Heart left ventricle (tissue), 16 donors: ENCODE measurements around the gene BCL3. TPM values are rescaled to one million over a fixed set of nuclear protein-coding genes. Genes with fewer than 3 reads are reported as not detected.

Experiments
- ATAC-seq, 4 donors: fragments of 200-7000 bp; cut with Tn5 transposase; one replicate each; pipeline ENCODE4 v1.9.1; 2020 to 2022; ENCODE audit warnings: moderate library complexity in 4 of 4, mild to moderate bottlenecking in 3 of 4, moderate number of reproducible peaks in 1 of 4
- DNase-seq, 5 donors: peaks; one replicate each; pipeline ENCODE4 v3.0.0-alpha.2; 2020
- H3K27ac ChIP-seq, 12 donors: fragments of 200-600 bp; sonication (generic) in 4 of 12; one replicate each; pipeline versions ENCODE4 v1.5.0 to v1.8.0; 2016 to 2022; ENCODE audit warnings: mild to moderate bottlenecking in 2 of 12
- H3K27me3 ChIP-seq, 9 donors: fragments of 200-600 bp; sonication (generic) in 2 of 9; one replicate each; pipeline versions ENCODE4 v1.5.1 to v1.8.0; 2016 to 2022; ENCODE audit warnings: mild to moderate bottlenecking in 3 of 9
- H3K36me3 ChIP-seq, 9 donors: fragments of 200-600 bp; sonication (generic) in 2 of 9; one replicate each; pipeline versions ENCODE4 v1.5.0 to v1.8.0; 2018 to 2022; ENCODE audit warnings: mild to moderate bottlenecking in 2 of 9
- H3K4me1 ChIP-seq, 12 donors: fragments of 200-600 bp; sonication (generic) in 4 of 12; one replicate each; pipeline versions ENCODE4 v1.5.0 to v1.8.0; 2016 to 2022; ENCODE audit warnings: mild to moderate bottlenecking in 3 of 12
- H3K4me3 ChIP-seq, 12 donors: fragments of 200-600 bp; sonication (generic) in 4 of 12; one replicate each; pipeline versions ENCODE4 v1.5.0 to v1.8.0; 2017 to 2022; ENCODE audit warnings: mild to moderate bottlenecking in 9 of 12, moderate library complexity in 4 of 12
- H3K9me3 ChIP-seq, 12 donors: fragments of 200-600 bp; sonication (generic) in 4 of 12; one replicate each; pipeline versions ENCODE4 v1.5.0 to v1.8.0; 2016 to 2022; ENCODE audit warnings: mild to moderate bottlenecking in 1 of 12
- POLR2A ChIP-seq, 2 donors: fragments of 450-650 bp; IDR thresholded peaks; one replicate each; pipeline ENCODE4 v1.6.1; 2017; ENCODE audit warnings: antibody characterized with exemption in 2 of 2, mild to moderate bottlenecking in 2 of 2, moderate library complexity in 2 of 2
- WGBS, 4 donors: extraction: QIAGEN DNeasy Blood & Tissue Kit in 2 of 4; methylation state at CpG; one replicate each; pipeline versions ENCODE4 v1.1.5 to v1.1.7; 2013 to 2018; 5-methylcytosine and 5-hydroxymethylcytosine counted together
- intact Hi-C, 10 donors: fragments of 100-400 bp; cut with DNase I; formaldehyde crosslinking; loops; one replicate each; pipeline versions ENCODE4 v1.11.1 to v1.14.2; 2022
- polyA plus RNA-seq, 2 donors: library from polyadenylated mRNA; stranded (reverse); fragments of 200-250 nt; gene quantifications; one replicate each; pipeline ENCODE4 v1.2.3, GENCODE V29; 2013
- total RNA-seq, 9 donors: library from RNA; depleted of rRNA in 2 of 9; stranded (reverse); fragments of >200 nt in 2 of 9; fragmentation: NEBNext Ultra II Directional in 3 of 9; extraction: Animal tissue kit (Norgen Biotek cat#: 25700) in 3 of 9; gene quantifications; one replicate each; pipeline versions ENCODE4 v1.1.0 to v1.2.4, GENCODE V29; 2016 to 2023
- TF ChIP-seq, protein P1 (sequence below), 12 donors: fragments of 200-600 bp; sonication (generic) in 4 of 12; IDR thresholded peaks; one replicate each; pipeline versions ENCODE4 v1.5.0 to v1.8.0; 2018 to 2022; ENCODE audit warnings: antibody characterized with exemption in 12 of 12, mild to moderate bottlenecking in 5 of 12
- donor health status: ischemic (EF 13 %, LVEDD 7.1; RV severe dilation, severe dysfunction).
- donor health status: healthy with polysubstance abuse.
- donor health status: DM: no; HTN: yes; CAD: no.
- donor health status: DM: no; HTN: no; CAD: no.
- donor health status: ischemic (EF 25% LVEDD 6.9; RV normal size, moderate dysfunction).
- donor health status: ischemic (EF 25% LVEDD 5.7; RV mildly dilated, moderate dysfunction).
- donor health status: healthy.
- donor health status: DM: yes; HTN: yes; CAD: no.
- donor health status: ischemic (EF 35%, LVEDD 5.7; RV mildly dilated, moderate dysfunction).
- donor health status: nonischemic (EF 11% LVEDD 7.7; RV severe dilation, severe dysfunction).
- donor health status: DM: yes; HTN: yes; CAD: no.
- donor health status: PGD.
- donor health status: ischemic (EF 29% LVEDD 5.4; RV normal size, mild dysfunction).
- donor health status: nonischemic (EF 23%, LVEDD 6.1; RV moderate dilation, normal function).

The BCL3 gene
- total and polyA plus RNA-seq, 11 donors = 11.7 to 90.5 (median 18.9) TPM

- Histone ChIP-seq H3K9me3 (no peaks in the 10 kb centered on the region), H3K36me3 (no peaks in the 10 kb centered on the region), H3K4me1 (peaks cover 0 to 9% (median 4%) of the 10 kb centered on the region in 12 donors), H3K4me3 (no peak overlapping the region), H3K27me3 (peaks cover 0 to 5% (median 2%) of the 10 kb centered on the region in 9 donors), H3K27ac (no peak overlapping the region)
- intact Hi-C loops = loop anchor here in 2 of 10 donors (5.0 to 10.0 kb wide), 2 partner anchors 60 to 172 kb away; partner anchors contain the start of gene CLPTM1 (in 1 of the 2)
- no peak for DNase-seq
- 84 to 97% (median 90%) methylated on average over 5 of the region's 5 CpGs for WGBS, 4 donors
- TF ChIP-seq, protein P1, sequence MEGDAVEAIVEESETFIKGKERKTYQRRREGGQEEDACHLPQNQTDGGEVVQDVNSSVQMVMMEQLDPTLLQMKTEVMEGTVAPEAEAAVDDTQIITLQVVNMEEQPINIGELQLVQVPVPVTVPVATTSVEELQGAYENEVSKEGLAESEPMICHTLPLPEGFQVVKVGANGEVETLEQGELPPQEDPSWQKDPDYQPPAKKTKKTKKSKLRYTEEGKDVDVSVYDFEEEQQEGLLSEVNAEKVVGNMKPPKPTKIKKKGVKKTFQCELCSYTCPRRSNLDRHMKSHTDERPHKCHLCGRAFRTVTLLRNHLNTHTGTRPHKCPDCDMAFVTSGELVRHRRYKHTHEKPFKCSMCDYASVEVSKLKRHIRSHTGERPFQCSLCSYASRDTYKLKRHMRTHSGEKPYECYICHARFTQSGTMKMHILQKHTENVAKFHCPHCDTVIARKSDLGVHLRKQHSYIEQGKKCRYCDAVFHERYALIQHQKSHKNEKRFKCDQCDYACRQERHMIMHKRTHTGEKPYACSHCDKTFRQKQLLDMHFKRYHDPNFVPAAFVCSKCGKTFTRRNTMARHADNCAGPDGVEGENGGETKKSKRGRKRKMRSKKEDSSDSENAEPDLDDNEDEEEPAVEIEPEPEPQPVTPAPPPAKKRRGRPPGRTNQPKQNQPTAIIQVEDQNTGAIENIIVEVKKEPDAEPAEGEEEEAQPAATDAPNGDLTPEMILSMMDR (IDR thresholded peaks at IDR 0.05) = no peak
- no peak for TF ChIP-seq POLR2A (IDR thresholded peaks at IDR 0.05)
- no peak for ATAC-seq
Measured at GRCh38 chr19:44782729-44783128, 34.2 kb downstream of the BCL3 start.

GRCh38 chr19:44783545-44783944 lies 35.0 kb downstream of the BCL3 start:
- 94 to 96% (median 96%) methylated on average over 4 of the region's 4 CpGs for WGBS, 4 donors

DNA sequence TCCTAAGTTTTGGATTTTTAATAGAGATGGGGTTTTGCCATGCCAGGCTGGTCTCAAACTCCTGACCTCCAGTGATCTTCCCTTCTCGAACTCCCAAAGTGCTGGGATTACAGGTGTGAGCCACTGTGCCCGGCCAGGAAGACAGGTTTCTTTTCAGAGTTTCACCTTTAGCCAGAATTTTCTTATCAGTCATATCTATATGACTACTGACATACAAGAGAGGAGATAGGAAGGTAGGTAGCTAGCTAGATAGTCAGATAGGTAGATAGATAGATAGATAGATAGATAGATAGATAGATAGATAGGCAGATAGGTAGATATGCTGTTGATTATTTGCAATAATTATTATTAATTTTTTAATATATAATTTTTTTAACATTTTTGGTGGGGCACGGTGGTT lies 36.8 kb downstream of the BCL3 start:
- H3K27ac ChIP-seq = no peak overlapping the region
- no peak for DNase-seq
- H3K9me3 ChIP-seq = no peaks in the 10 kb centered on the region
- H3K36me3 ChIP-seq = no peaks in the 10 kb centered on the region
- H3K4me1 ChIP-seq = peaks cover 0 to 9% (median 4%) of the 10 kb centered on the region in 12 donors
- TF ChIP-seq, protein P1 (IDR thresholded peaks at IDR 0.05) = no peak
- TF ChIP-seq POLR2A (IDR thresholded peaks at IDR 0.05) = no peak
- H3K4me3 ChIP-seq = no peak overlapping the region
- no peak for ATAC-seq
- H3K27me3 ChIP-seq = no peaks in the 10 kb centered on the region
- intact Hi-C loops = loop anchor here in 6 of 10 donors (2.0 to 10.0 kb wide), 3 partner anchors 24 to 170 kb away; partner anchors contain the start of genes BCAM (in 1 of the 6) and CLPTM1 (in 1 of the 6)
- 79 to 81% (median 80%) methylated on average over 3 of the region's 3 CpGs for WGBS, 4 donors

More at GRCh38 chr19:44783545-44783944, 35.0 kb downstream of the BCL3 start:
- Histone ChIP-seq H3K4me1 (peaks cover 0 to 9% (median 4%) of the 10 kb centered on the region in 12 donors), H3K4me3 (no peak overlapping the region), H3K9me3 (no peaks in the 10 kb centered on the region), H3K36me3 (no peaks in the 10 kb centered on the region), H3K27me3 (no peaks in the 10 kb centered on the region), H3K27ac (no peak overlapping the region)
- DNase-seq = no peak
- ATAC-seq = no peak
- intact Hi-C loops = loop anchor here in 2 of 10 donors (5.0 to 10.0 kb wide), 2 partner anchors 59 to 171 kb away; partner anchors contain the start of gene CLPTM1 (in 1 of the 2)
- no peak for TF ChIP-seq POLR2A (IDR thresholded peaks at IDR 0.05)
- TF ChIP-seq, protein P1 (IDR thresholded peaks at IDR 0.05) = no peak

DNA sequence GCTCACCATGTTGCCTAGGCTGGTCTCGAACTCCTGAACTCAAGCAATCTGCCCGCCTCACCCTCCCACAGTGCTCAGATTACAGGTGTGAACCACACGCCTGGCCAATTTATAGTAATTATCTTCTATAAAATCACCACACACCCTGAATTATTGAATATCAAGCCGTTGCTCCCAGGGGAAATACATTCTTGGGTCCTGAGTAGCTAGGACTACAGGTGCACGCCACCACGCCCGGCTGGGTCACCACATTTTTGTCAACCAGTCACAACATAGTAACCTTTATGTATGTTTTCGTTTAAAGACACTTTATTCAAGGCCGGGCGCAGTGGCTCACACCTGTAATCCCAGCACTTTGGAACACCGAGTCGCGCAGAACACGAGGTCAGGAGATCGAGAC lies 37.5 kb downstream of the BCL3 start:
- intact Hi-C loops = loop anchor here in 6 of 10 donors (2.0 to 10.0 kb wide), 3 partner anchors 23 to 169 kb away; partner anchors contain the start of genes BCAM (in 1 of the 6) and CLPTM1 (in 1 of the 6)
- H3K4me1 ChIP-seq = peaks cover 0 to 9% (median 4%) of the 10 kb centered on the region in 12 donors
- no peaks in the 10 kb centered on the region for H3K36me3 ChIP-seq
- TF ChIP-seq, protein P1 (IDR thresholded peaks at IDR 0.05) = no peak
- no peak for TF ChIP-seq POLR2A (IDR thresholded peaks at IDR 0.05)
- WGBS, 4 donors = 92 to 95% (median 94%) methylated on average over 15 of the region's 15 CpGs
- DNase-seq = no peak
- no peak overlapping the region for H3K27ac ChIP-seq
- ATAC-seq = no peak
- H3K9me3 ChIP-seq = no peaks in the 10 kb centered on the region
- no peaks in the 10 kb centered on the region for H3K27me3 ChIP-seq
- H3K4me3 ChIP-seq = no peak overlapping the region
